ENCODE measurements around the gene HDAC2.
A peak's percentile ranks its signal among the peaks of the same experiment; 100 is the strongest.

Gene HDAC2

GRCh38 chr6:113969888-113970804 is 802 bp downstream of the HDAC2 start:
- H3K27ac ChIP-seq = peak overlapping the region; percentile 93
- TF ChIP-seq, protein P1, sequence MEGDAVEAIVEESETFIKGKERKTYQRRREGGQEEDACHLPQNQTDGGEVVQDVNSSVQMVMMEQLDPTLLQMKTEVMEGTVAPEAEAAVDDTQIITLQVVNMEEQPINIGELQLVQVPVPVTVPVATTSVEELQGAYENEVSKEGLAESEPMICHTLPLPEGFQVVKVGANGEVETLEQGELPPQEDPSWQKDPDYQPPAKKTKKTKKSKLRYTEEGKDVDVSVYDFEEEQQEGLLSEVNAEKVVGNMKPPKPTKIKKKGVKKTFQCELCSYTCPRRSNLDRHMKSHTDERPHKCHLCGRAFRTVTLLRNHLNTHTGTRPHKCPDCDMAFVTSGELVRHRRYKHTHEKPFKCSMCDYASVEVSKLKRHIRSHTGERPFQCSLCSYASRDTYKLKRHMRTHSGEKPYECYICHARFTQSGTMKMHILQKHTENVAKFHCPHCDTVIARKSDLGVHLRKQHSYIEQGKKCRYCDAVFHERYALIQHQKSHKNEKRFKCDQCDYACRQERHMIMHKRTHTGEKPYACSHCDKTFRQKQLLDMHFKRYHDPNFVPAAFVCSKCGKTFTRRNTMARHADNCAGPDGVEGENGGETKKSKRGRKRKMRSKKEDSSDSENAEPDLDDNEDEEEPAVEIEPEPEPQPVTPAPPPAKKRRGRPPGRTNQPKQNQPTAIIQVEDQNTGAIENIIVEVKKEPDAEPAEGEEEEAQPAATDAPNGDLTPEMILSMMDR (conservative IDR thresholded peaks at IDR 0.05) = no peak

DNA sequence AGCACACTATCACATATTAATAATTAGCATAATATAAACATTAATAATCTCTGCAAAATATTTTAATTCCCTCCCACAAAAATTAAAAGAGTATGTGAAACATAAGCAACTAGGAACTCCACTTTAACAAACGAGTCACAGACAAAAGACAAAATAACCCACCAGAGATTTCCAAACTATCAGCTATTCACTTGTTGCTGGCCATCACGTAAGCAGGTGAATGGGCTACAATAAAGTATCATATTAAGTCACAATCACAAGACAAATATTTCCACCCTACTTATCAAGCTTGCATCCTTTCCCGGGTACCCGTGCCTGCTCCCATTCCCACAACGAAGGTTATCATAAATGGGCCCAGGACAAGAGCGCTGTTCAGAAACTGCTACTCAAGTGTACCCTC is 2.5 kb downstream of the HDAC2 start:
- TF ChIP-seq, protein P1 (conservative IDR thresholded peaks at IDR 0.05) = no peak
- H3K27ac ChIP-seq = no peak overlapping the region

- H3K27ac ChIP-seq = no peak overlapping the region
- TF ChIP-seq, protein P1 (conservative IDR thresholded peaks at IDR 0.05) = no peak
Observed at GRCh38 chr6:113967777-113968176, 3.2 kb downstream of the HDAC2 start.

DNA sequence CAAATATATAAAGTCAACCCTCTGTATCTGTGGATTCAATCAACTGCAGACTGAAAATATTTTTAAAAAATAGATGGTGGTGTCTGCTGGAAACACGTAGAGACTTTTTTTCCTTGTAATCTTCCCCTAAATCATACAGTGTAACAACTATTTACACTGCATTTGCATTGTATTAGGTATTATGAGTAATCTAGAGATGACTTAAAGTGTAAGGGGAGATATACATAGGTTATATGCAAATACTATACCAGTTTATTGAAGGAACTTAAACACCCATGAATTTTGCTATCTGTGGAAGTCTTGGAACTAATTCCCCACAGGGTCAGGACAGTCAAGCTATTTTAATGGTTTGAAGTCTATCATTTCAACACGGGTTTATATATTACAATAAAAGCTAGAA is 10.2 kb downstream of the HDAC2 start:
- no peak overlapping the region for H3K27ac ChIP-seq
- TF ChIP-seq, protein P1 (conservative IDR thresholded peaks at IDR 0.05) = no peak

DNA sequence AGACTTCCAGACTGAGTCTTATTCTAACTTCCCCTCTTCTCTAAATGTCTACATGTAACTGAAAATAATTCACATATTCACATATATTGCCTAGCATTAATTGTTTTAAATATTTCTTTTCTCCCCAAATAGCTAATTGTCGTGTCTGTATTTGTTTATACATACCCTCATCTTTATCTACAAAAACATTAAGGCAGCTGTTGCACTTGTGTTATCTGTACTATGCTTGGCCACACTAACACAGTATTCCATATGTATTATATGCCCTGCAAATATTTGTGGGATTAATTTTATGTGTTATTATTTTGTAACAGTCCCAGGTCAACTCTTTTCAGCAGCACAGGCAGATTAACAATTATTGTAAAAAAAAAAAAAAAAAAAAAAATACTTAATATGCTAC is 11.7 kb downstream of the HDAC2 start:
- TF ChIP-seq, protein P1 (conservative IDR thresholded peaks at IDR 0.05) = no peak

GRCh38 chr6:113954653-113955052 is 16.3 kb downstream of the HDAC2 start:
- no peak overlapping the region for H3K27ac ChIP-seq
- TF ChIP-seq, protein P1 (conservative IDR thresholded peaks at IDR 0.05) = no peak

More for the DNA sequence above, 11.7 kb downstream of the HDAC2 start:
- no peak overlapping the region for H3K27ac ChIP-seq

DNA sequence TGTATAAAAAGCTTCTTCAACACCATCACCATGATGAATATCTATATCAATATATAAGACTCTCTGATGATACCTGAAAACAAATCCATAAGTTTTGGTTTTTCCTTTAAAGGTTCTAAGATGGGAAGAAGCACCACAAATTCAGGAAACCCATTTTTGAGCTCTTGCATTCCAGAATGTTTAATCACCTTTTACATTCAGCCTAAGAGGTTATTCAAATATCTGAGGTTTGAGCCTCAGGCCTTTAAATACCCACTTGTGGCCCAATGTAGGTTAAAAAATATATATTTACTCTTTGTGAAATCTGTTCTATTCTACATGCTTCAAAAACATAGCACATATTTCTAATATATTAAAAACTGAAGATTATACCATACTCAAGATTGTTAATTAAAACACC is 17.6 kb downstream of the HDAC2 start:
- H3K27ac ChIP-seq = no peak overlapping the region

More for the DNA sequence above, 17.6 kb downstream of the HDAC2 start:
- TF ChIP-seq, protein P1 (conservative IDR thresholded peaks at IDR 0.05) = no peak
